HFFc6 (cell line): ENCODE measurements around the gene SEC22B. TPM values are rescaled to one million over a fixed set of nuclear protein-coding genes. Genes with fewer than 3 reads are reported as not detected.
"Not testable (repeated sequence)": the region's sequence is repeated elsewhere in the genome, so short reads cannot be mapped to it uniquely, and the experiment has no call there.

Source experiments
- DNase-seq: peaks from one replicate; pipeline ENCODE4 v3.0.0-alpha.2; 2018
- H3K27ac Mint-ChIP-seq: 2 replicates; pipeline ENCODE4 v1.8.0; 2020; ENCODE audit warnings: mild to moderate bottlenecking, mixed read lengths
- H3K27me3 Mint-ChIP-seq: 2 replicates; pipeline ENCODE4 v1.8.0; 2021; ENCODE audit warnings: mild to moderate bottlenecking, moderate library complexity, mixed read lengths; ENCODE audit not compliant: insufficient read depth
- H3K36me3 Mint-ChIP-seq: 2 replicates; pipeline ENCODE4 v1.8.0; 2021; ENCODE audit warnings: low read depth, mixed read lengths
- H3K4me1 Mint-ChIP-seq: 2 replicates; pipeline ENCODE4 v1.8.0; 2020; ENCODE audit warnings: low read depth, mixed read lengths
- H3K4me3 Mint-ChIP-seq: 2 replicates; pipeline ENCODE4 v1.8.0; 2020; ENCODE audit warnings: mild to moderate bottlenecking, moderate library complexity, mixed read lengths
- H3K9me3 Mint-ChIP-seq: 2 replicates; pipeline ENCODE4 v1.8.0; 2020; ENCODE audit warnings: mild to moderate bottlenecking, mixed read lengths
- total RNA-seq, 6 experiments: library from RNA; stranded (reverse); fragmentation: NEBNext Ultra II Directional; extraction: Animal tissue kit (Norgen Biotek cat#: 25700); gene quantifications; 2 replicates in 1 of 6; 3 replicates in 5 of 6; pipeline ENCODE4 v1.2.3, GENCODE V29; 2021
- TF ChIP-seq, protein P1 (sequence below): fragments of 200-600 bp; sonication (generic); IDR thresholded peaks from 2 replicates; pipeline ENCODE4 v1.5.0; 2021; ENCODE audit warnings: antibody characterized with exemption, mild to moderate bottlenecking

SEC22B gene
- total RNA-seq, 6 experiments from 2014 or later: 47.2 to 56.6 (median 54.7) TPM

DNA sequence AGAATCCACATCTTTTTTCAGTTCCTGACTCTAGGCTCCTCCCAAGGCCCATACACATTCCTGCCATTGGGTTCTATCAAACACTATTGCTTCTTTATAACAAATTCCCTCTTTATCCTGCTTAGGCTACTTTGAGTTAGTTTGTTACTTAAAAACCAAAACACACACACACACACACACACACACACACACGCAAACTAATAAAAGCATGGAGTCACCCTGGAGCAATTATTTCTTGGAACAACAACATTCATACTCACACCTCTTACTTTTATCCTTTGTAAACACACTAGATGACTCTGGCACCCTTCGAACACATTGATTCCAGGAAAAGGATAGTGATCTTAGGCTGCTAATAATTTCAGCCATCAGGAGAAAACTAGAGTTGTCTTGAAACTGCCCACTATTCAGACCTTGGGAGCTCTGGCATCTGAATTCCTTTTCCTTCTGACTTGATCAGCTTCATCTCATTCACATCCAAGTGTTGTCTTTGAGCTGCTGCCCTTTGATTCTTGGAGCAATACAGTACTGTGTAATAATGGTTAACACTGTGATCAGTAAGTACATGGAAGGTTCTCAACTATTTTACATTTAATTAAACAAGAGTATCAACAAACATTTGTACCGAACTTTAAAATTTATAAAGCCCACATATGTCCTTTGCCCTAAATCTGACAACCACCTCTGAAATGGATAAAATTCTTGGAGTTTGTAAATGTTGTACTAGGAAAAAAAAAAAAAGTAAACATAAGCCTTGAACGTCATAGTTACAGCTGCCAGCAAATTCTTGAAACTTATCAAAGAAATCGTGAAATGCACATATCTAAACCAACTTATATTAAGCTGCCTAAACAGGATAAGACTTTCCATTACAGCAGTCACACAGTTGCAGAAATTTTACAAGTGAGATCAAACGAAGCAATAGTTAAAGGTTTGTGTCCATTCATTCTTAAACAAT lies 2.8 kb upstream of the SEC22B start:
- Mint-ChIP-seq H3K4me1 (peaks cover 20% of the 10 kb centered on the region), H3K27ac (peak overlapping the region; percentile 84)
- DNase-seq: peak; percentile 49

DNA sequence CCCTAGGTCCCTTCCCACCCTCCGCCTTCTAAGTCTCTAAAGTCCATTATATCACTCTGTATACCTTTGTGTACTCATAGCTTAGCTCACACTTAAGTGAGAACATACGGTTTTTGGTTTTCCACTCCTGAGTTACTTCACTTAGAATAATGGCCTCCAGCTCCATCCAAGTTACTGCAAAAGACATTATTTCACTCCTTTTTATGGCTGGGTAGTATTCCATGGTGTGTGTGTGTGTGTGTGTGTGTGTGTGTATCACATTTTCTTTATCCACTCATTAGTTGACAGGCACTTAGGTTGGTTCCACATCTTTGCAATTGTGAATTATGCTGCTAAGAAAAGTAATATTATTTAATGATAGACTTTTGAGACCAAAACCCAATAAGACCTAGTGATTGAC lies 1.7 kb upstream of the SEC22B start:
- DNase-seq, H3K4me3 Mint-ChIP-seq, H3K27me3 Mint-ChIP-seq, H3K27ac Mint-ChIP-seq, H3K9me3 Mint-ChIP-seq: not testable (repeated sequence)
- H3K4me1 Mint-ChIP-seq: peaks cover 20% of the 10 kb centered on the region
- H3K36me3 Mint-ChIP-seq: peaks cover 10% of the 10 kb centered on the region

More for the DNA sequence above, 2.8 kb upstream of the SEC22B start:
- Mint-ChIP-seq H3K36me3 (peaks cover 10% of the 10 kb centered on the region), H3K4me3 (peak overlapping the region; percentile 84), H3K9me3 (no peaks in the 10 kb centered on the region), H3K27me3 (no peaks in the 10 kb centered on the region; the same call in none of the 2 replicates)
- TF ChIP-seq, protein P1, sequence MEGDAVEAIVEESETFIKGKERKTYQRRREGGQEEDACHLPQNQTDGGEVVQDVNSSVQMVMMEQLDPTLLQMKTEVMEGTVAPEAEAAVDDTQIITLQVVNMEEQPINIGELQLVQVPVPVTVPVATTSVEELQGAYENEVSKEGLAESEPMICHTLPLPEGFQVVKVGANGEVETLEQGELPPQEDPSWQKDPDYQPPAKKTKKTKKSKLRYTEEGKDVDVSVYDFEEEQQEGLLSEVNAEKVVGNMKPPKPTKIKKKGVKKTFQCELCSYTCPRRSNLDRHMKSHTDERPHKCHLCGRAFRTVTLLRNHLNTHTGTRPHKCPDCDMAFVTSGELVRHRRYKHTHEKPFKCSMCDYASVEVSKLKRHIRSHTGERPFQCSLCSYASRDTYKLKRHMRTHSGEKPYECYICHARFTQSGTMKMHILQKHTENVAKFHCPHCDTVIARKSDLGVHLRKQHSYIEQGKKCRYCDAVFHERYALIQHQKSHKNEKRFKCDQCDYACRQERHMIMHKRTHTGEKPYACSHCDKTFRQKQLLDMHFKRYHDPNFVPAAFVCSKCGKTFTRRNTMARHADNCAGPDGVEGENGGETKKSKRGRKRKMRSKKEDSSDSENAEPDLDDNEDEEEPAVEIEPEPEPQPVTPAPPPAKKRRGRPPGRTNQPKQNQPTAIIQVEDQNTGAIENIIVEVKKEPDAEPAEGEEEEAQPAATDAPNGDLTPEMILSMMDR: peak; percentile 18; the same call in 1 of the 2 replicates

DNA sequence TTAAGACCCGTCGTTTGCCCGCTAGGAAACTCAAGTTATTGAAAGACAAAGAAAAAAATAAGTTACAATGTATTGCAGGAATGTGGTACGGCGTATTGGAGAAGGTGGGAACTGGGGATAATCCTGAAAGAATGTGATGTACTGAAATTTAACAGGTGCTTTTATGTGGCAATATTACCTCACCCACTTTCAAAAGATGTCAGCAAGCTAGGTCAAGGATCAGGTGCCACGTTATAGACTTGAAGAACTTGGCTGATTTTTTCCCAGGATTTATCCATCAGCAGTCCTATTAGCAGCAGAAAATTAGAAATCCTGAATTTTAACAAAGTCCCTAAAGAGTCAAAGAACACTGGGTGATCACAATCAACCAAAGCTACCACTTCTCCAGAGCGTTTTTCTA lies 632 bp downstream of the SEC22B start:
- peak overlapping the region; percentile 99 for H3K4me3 Mint-ChIP-seq
- DNase-seq, H3K9me3 Mint-ChIP-seq, H3K27me3 Mint-ChIP-seq: not testable (repeated sequence)
- H3K36me3 Mint-ChIP-seq: peaks cover 10% of the 10 kb centered on the region
- H3K4me1 Mint-ChIP-seq: peaks cover 20% of the 10 kb centered on the region
- H3K27ac Mint-ChIP-seq: peak overlapping the region; percentile 98

DNA sequence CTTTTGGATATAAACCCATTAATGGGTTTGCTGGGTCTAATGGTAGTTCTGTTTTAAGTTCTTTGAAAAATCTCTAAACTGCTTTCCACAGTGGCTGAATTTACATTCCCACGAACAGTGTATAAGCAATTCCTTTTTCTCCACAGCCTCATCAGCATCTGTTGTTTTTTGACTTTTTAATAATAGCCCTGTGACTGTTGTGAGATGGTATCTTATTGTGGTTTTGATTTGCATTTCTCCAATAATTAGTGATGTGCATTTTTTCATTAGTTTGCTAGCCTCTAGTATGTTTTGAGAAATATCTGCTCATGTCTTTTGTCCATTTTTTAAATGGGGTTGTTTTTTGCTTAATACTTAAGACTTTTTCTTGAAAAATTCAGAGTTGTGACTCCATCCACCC lies 11.6 kb downstream of the SEC22B start:
- H3K27ac Mint-ChIP-seq, H3K27me3 Mint-ChIP-seq, H3K9me3 Mint-ChIP-seq, H3K4me1 Mint-ChIP-seq, H3K4me3 Mint-ChIP-seq, H3K36me3 Mint-ChIP-seq, DNase-seq: not testable (repeated sequence)

DNA sequence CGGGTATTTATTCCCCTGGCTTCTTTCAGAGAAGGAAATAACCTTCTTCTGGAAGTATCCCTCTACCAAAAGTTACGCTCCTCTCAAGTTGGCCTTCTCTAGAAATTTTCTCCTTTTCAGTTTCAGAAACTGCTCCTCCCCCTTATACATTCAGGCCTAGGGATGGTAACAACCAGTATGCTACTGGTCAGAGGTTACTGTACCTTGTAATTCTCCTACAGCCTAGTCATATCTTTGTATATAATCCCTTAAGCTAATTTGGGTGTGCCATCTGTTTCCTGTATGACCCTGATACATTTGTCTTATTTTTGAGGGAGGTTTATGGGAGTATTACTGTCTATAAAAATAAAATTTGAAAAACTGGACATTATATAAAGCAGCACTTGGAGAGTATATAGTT lies 14.3 kb downstream of the SEC22B start:
- H3K36me3 Mint-ChIP-seq, DNase-seq, H3K9me3 Mint-ChIP-seq, H3K27ac Mint-ChIP-seq, H3K27me3 Mint-ChIP-seq, H3K4me1 Mint-ChIP-seq, H3K4me3 Mint-ChIP-seq: not testable (repeated sequence)

DNA sequence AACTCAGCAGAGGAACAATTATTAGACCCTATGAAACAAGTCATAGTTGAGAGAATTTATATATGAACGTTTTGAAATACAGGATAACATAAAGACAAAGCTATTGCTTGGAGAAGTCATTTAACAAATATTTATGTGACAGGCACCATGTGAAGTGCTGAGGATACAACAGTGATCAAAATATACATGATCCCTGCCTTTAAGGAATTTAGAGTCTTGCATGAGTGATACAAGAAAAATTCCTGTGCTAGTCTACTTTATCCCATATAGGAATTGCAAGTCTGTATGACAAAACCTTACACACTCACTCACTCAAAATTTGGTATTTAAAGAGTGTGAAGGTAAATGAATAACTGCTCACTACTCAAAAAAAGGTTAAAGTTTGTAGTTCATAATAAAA lies 17.8 kb downstream of the SEC22B start:
- H3K27ac Mint-ChIP-seq, H3K36me3 Mint-ChIP-seq, H3K27me3 Mint-ChIP-seq, H3K9me3 Mint-ChIP-seq, H3K4me1 Mint-ChIP-seq, DNase-seq, H3K4me3 Mint-ChIP-seq: not testable (repeated sequence)

DNA sequence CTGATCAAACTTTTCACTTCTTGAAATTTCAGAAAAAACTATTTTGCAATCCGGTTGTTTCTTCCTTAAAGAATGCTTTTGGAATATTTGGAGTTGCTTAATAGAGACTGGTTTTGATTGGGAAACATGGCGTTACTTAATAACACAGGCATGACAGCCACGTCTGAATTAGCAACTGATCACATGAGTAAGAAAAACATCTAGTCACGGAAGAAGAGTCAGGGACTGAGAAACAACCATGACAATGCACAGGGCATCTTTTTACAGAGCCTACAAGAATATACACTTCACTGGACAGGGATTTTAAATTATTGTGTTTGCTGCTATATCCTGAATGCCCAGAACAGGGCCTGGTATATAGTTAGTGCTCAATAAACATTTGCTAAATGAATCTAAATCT lies 18.2 kb downstream of the SEC22B start:
- not testable (repeated sequence) for H3K9me3 Mint-ChIP-seq, H3K4me1 Mint-ChIP-seq, H3K4me3 Mint-ChIP-seq, H3K27ac Mint-ChIP-seq, DNase-seq, H3K36me3 Mint-ChIP-seq, H3K27me3 Mint-ChIP-seq

DNA sequence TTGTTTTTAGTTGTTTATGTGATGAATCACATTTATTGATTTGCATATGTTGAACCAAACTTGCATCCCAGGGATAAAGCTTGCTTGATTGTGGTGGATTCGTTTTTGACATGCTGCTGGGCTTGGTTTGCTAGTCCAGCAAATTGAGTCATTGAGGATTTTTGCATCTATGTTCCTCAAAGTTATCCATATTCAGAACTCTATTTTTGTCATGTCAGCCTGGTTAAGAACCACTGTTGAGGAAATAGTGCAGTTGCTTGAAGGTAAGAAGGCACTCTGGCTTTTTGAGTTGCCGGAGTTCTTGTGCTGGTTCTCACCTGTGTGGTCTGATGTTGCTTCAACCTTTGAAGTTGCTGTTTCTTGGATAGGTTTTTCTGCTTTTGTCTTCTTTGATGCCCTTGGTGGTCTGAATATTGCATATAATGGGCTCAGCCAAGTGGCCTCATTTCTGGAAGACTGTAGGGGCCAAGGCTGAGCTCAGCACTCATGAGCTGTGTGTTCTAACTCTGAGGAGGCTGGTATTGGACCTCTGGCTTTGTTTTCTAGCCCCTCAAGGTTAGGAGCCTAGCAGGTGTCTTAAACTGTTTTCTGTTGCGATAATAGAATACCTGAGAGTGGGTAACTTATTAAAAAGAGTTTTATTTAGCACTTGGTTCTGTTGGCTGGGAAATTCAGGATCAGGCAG lies 26.0 kb downstream of the SEC22B start:
- DNase-seq, H3K9me3 Mint-ChIP-seq, H3K4me3 Mint-ChIP-seq, H3K4me1 Mint-ChIP-seq, H3K27ac Mint-ChIP-seq, H3K36me3 Mint-ChIP-seq, H3K27me3 Mint-ChIP-seq: not testable (repeated sequence)

DNA sequence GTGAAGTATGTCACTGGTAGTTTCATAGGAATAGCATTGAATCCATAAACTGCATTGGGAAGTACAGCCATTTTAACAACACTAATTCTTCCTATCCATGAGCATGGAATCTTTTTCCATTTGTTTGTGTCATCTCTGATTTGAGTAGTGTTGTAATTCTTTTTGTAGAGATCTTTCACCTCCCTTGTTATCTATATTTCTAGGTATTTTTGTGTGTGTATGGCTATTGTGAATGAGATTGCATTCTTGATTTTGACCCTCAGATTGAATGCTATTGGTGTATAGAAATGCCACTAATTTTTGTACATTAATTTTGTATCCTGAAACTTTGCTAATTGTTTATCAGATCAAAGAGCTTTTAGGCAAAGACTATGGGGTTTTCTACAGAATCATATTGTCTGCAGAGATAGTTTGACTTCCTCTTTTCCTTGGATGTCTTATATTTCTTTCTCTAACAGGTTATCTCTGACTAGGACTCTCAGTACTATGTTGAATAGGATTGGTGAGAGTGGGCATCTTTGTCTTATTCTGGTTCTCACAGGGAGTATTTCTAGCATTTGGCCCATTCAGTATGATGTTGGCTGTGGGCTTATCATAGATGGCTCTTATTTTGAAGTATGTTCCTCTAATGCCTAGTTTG lies 26.8 kb downstream of the SEC22B start:
- DNase-seq, H3K27me3 Mint-ChIP-seq, H3K27ac Mint-ChIP-seq, H3K36me3 Mint-ChIP-seq, H3K9me3 Mint-ChIP-seq, H3K4me3 Mint-ChIP-seq: not testable (repeated sequence)
- H3K4me1 Mint-ChIP-seq: peaks cover 14% of the 10 kb centered on the region
